HG03571 (cell line): ENCODE data around the gene RNF38.
"Not testable (repeated sequence)": the region's sequence is repeated elsewhere in the genome, so short reads cannot be mapped to it uniquely, and the experiment has no call there.

ENCODE experiments used
- ATAC-seq: cut with Tn5 transposase; IDR thresholded peaks from one replicate; pipeline ENCODE4 v1.9.1; 2021; ENCODE audit not compliant: unreplicated experiment

Gene RNF38

GRCh38 chr9:36297798-36298197, 102.3 kb downstream of the RNF38 start:
- ATAC-seq, result no peak

- ATAC-seq, result not testable (repeated sequence)
These were observed 105.1 kb downstream of the RNF38 start for GRCh38 chr9:36294996-36295395.

GRCh38 chr9:36293918-36294317, 106.2 kb downstream of the RNF38 start:
- ATAC-seq, result no peak

DNA sequence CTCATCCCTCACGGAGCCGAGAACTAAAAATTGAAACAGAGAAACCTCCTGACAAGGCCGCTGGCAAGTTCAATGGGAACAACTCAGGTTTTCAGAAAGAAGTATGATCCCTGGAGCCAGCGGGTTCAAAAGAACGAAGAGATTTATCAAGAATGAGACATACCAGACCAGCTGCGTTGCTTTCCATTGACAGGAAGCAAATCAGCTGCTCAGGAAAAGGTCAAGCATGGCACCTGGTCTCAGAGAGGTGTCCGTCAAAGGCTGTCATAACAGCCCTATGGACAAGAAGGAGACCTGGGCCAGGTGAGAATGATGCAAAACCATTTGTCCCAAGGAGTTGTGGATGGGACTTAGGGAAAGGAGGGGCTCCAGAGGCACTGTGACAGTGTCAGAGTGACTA, 106.9 kb downstream of the RNF38 start:
- no peak for ATAC-seq

- ATAC-seq, result no peak
These were observed 107.4 kb downstream of the RNF38 start for GRCh38 chr9:36292641-36293040.

- no peak for ATAC-seq
These were observed 109.1 kb downstream of the RNF38 start for GRCh38 chr9:36290996-36291395.

GRCh38 chr9:36289836-36290435, 110.1 kb downstream of the RNF38 start:
- ATAC-seq, result no peak

GRCh38 chr9:36288070-36288469, 112.0 kb downstream of the RNF38 start:
- ATAC-seq, result no peak
